Hepatocyte (in vitro differentiated cells): ENCODE results near the gene LHFPL3. TPM values are rescaled to one million over a fixed set of nuclear protein-coding genes. Genes with fewer than 3 reads are reported as not detected.

Experiments used
- DNase-seq: peaks from one replicate; pipeline ENCODE4 v3.0.0-alpha.2; 2016; ENCODE audit warnings: low spot score
- H2AFZ ChIP-seq: fragments of 200-600 bp; sonication (generic); 2 replicates; pipeline ENCODE4 v1.6.0; 2016; ENCODE audit warnings: antibody characterized with exemption, mild to moderate bottlenecking
- H3K27ac ChIP-seq: fragments of 200-600 bp; sonication (generic); 2 replicates; pipeline ENCODE4 v1.5.1; 2016; ENCODE audit warnings: mild to moderate bottlenecking
- H3K27me3 ChIP-seq: fragments of 200-600 bp; sonication (generic); 2 replicates; pipeline ENCODE4 v1.6.1; 2016
- H3K36me3 ChIP-seq: fragments of 200-600 bp; sonication (generic); replicated peaks from 2 replicates; pipeline ENCODE4 v1.5.1; 2016; ENCODE audit warnings: low read depth; ENCODE audit not compliant: insufficient read depth
- H3K4me1 ChIP-seq: fragments of 200-600 bp; sonication (generic); 2 replicates; pipeline ENCODE4 v1.5.1; 2016; ENCODE audit warnings: mild to moderate bottlenecking, moderate library complexity; ENCODE audit not compliant: insufficient read depth
- H3K4me2 ChIP-seq: fragments of 200-600 bp; sonication (generic); 2 replicates; pipeline ENCODE4 v1.6.0; 2016
- H3K4me3 ChIP-seq: fragments of 200-600 bp; sonication (generic); 2 replicates; pipeline ENCODE4 v1.5.1; 2016; ENCODE audit warnings: mild to moderate bottlenecking
- H3K79me2 ChIP-seq: fragments of 200-600 bp; sonication (generic); 2 replicates; pipeline ENCODE4 v1.6.0; 2017; ENCODE audit warnings: mild to moderate bottlenecking
- H3K9me2 ChIP-seq: fragments of 200-600 bp; sonication (generic); replicated peaks from 2 replicates; pipeline ENCODE4 v1.6.0; 2017; ENCODE audit warnings: mild to moderate bottlenecking; ENCODE audit not compliant: insufficient read depth
- H3K9me3 ChIP-seq: fragments of 200-600 bp; sonication (generic); 2 replicates; pipeline ENCODE4 v1.5.1; 2016; ENCODE audit warnings: low read depth, mild to moderate bottlenecking
- H4K20me1 ChIP-seq: fragments of 200-600 bp; sonication (generic); 2 replicates; pipeline ENCODE4 v1.6.0; 2016; ENCODE audit warnings: mild to moderate bottlenecking; ENCODE audit not compliant: insufficient read depth, poor library complexity, severe bottlenecking
- EZH2 ChIP-seq: fragments of 200-600 bp; sonication (generic); IDR thresholded peaks from 2 replicates; pipeline ENCODE4 v1.6.1; 2016; ENCODE audit warnings: antibody characterized with exemption, mild to moderate bottlenecking, borderline replicate concordance
- EZH2phosphoT487 ChIP-seq: fragments of 200-600 bp; sonication (generic); IDR thresholded peaks from one replicate; pipeline ENCODE4 v1.6.1; 2018; ENCODE audit warnings: antibody characterized with exemption, mild to moderate bottlenecking, low read depth, moderate library complexity; ENCODE audit not compliant: unreplicated experiment, severe bottlenecking
- WGBS: methylation state at CpG from one replicate; pipeline ENCODE4 v1.1.6; 2016; ENCODE audit warnings: low lambda C conversion rate; ENCODE audit errors: missing lambda C conversion rate; 5-methylcytosine and 5-hydroxymethylcytosine counted together
- polyA plus RNA-seq: library from polyadenylated mRNA; unstranded; fragments of >200 nt; fragmentation: Nextera tagmentation; extraction: Ambion mirVana; gene quantifications from 2 replicates; pipeline ENCODE4 v1.2.1, GENCODE V29; 2016
- total RNA-seq: library from RNA; depleted of rRNA; stranded (reverse); fragments of >200 nt; gene quantifications from 2 replicates; pipeline ENCODE4 v1.2.3, GENCODE V29; 2014
- TF ChIP-seq, protein P1 (sequence below): fragments of 200-600 bp; sonication (generic); IDR thresholded peaks from 2 replicates; pipeline ENCODE4 v1.5.1; 2016; ENCODE audit warnings: antibody characterized with exemption, mild to moderate bottlenecking; ENCODE audit not compliant: poor library complexity

The LHFPL3 gene
- total and polyA plus RNA-seq, 2 experiments from 2014 or later: not detected

DNA sequence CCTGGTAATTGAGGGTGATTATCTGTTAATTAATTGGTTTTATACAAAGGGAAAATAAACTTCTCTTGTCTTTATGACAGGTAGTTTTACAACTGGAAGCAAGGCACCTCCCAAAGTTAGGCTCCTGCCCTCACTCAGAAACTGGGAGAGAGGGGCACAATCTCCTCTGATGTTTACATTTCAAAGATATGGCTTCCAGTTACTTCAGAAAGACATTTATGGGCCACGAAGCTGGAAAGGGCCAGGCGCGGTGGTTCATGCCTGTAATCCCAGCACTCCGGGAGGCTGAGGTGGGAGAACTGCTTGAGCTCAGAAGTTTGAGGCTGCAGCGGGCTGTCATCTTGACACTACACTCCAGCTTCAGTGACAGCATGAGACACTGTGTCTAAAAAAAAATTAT, 570.0 kb downstream of the LHFPL3 start:
- H3K4me3 ChIP-seq: no peak overlapping the region
- no peaks in the 10 kb centered on the region for H3K9me2 ChIP-seq
- TF ChIP-seq EZH2phosphoT487: no peak
- TF ChIP-seq, protein P1, sequence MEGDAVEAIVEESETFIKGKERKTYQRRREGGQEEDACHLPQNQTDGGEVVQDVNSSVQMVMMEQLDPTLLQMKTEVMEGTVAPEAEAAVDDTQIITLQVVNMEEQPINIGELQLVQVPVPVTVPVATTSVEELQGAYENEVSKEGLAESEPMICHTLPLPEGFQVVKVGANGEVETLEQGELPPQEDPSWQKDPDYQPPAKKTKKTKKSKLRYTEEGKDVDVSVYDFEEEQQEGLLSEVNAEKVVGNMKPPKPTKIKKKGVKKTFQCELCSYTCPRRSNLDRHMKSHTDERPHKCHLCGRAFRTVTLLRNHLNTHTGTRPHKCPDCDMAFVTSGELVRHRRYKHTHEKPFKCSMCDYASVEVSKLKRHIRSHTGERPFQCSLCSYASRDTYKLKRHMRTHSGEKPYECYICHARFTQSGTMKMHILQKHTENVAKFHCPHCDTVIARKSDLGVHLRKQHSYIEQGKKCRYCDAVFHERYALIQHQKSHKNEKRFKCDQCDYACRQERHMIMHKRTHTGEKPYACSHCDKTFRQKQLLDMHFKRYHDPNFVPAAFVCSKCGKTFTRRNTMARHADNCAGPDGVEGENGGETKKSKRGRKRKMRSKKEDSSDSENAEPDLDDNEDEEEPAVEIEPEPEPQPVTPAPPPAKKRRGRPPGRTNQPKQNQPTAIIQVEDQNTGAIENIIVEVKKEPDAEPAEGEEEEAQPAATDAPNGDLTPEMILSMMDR: no peak
- no peak for TF ChIP-seq EZH2
- no peaks in the 10 kb centered on the region for H3K79me2 ChIP-seq
- no peak overlapping the region for H2AFZ ChIP-seq
- H3K4me2 ChIP-seq: no peak overlapping the region
- DNase-seq: no peak
- no peaks in the 10 kb centered on the region for H3K4me1 ChIP-seq
- H3K9me3 ChIP-seq: no peaks in the 10 kb centered on the region
- 37% methylated on average over 5 of the region's 5 CpGs for WGBS
- H3K27ac ChIP-seq: no peak overlapping the region
- no peaks in the 10 kb centered on the region for H4K20me1 ChIP-seq
- H3K27me3 ChIP-seq: no peaks in the 10 kb centered on the region
- no peaks in the 10 kb centered on the region for H3K36me3 ChIP-seq

DNA sequence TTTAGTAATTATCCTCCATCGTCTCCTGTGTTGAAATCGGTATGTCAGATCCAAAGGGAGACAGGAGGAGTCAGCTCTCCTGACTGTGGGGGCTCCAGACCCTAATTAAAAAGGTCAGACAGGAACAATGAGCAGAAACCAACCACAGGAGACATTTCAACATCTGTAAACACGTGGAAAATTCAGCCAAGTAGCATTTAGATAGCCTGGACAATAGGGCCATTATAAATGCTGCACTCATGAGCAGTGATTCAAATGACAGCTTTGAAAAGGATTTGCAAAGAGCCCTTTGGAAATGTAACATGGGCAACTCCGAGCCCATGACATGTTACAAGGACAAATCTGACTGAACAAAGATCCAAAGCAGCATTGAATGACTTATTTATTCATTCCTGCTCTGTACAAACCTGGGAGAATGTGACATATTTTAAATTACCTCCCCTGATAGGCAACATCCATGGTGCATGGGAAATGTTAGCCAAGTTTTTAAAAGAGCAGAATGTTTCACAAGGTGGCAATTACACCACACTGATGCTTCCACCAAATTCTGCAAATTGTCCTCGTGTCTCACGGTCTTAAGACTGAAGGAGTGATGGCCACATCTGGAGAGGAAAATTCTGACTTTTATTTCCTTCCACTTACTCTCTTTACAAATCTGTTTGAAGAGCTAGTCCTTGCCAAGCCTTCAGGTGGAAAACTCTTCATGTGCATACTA, 572.3 kb downstream of the LHFPL3 start:
- TF ChIP-seq, protein P1: no peak
- TF ChIP-seq EZH2 (no peak), EZH2phosphoT487 (no peak)
- no peaks in the 10 kb centered on the region for H3K79me2 ChIP-seq
- no peak overlapping the region for H2AFZ ChIP-seq
- H3K4me1 ChIP-seq: no peaks in the 10 kb centered on the region
- no peak overlapping the region for H3K4me2 ChIP-seq
- H3K27me3 ChIP-seq: no peaks in the 10 kb centered on the region
- H3K36me3 ChIP-seq: no peaks in the 10 kb centered on the region
- H4K20me1 ChIP-seq: no peaks in the 10 kb centered on the region
- DNase-seq: no peak
- no peak overlapping the region for H3K27ac ChIP-seq
- no peak overlapping the region for H3K4me3 ChIP-seq
- H3K9me3 ChIP-seq: no peaks in the 10 kb centered on the region
- 57% methylated on average over 6 of the region's 6 CpGs for WGBS
- no peaks in the 10 kb centered on the region for H3K9me2 ChIP-seq

DNA sequence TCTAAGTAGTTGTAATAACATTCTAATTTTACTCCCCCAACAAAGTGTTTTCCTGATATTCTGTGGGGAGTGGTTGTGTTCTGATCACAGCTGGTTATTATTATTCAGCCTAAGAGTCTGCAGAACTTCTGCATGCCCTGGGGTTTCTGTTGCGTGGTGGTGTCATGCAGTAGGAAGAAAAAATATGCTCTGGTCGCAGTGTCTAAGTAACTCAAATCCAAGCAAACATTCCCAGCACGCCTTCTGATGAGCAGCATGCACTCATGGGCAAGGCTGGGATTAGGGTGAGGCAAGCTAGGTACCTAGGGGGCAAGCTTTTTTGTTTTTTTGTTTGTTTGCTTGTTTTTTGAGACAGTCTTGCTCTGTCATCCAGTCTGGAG, 572.8 kb downstream of the LHFPL3 start:
- Histone ChIP-seq H3K4me1 (no peaks in the 10 kb centered on the region), H3K4me2 (no peak overlapping the region), H3K27me3 (no peaks in the 10 kb centered on the region), H3K9me2 (no peaks in the 10 kb centered on the region), H3K79me2 (no peaks in the 10 kb centered on the region), H3K36me3 (no peaks in the 10 kb centered on the region), H3K4me3 (no peak overlapping the region), H2AFZ (no peak overlapping the region), H3K9me3 (no peaks in the 10 kb centered on the region), H3K27ac (no peak overlapping the region), H4K20me1 (no peaks in the 10 kb centered on the region)
- TF ChIP-seq EZH2: no peak
- TF ChIP-seq, protein P1: no peak
- TF ChIP-seq EZH2phosphoT487: no peak
- WGBS: 70% methylated on average over 3 of the region's 3 CpGs
- DNase-seq: no peak

DNA sequence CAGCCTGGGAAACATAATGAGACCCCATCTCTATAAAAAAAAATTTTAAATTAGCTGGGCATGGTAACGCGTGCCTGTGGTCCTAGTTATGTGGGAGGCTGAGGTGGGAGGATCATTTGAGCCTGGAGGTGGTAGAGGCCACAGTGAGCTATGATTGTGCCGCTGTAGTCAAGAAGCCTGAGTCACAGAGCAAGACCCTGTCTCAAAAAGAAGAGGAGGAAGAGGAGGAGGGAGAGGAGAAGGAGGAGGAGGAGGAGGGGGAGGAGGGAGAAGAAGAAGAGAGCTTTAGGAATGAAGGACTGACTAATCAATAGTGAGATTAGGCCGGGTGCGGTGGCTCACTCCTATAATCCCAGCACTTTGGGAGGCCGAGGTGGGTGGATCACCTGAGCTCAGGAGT, 573.8 kb downstream of the LHFPL3 start:
- WGBS: 93% methylated on average over 6 of the region's 6 CpGs
- Histone ChIP-seq H3K4me3 (no peak overlapping the region), H3K9me2 (no peaks in the 10 kb centered on the region), H3K27me3 (no peaks in the 10 kb centered on the region), H3K4me2 (no peak overlapping the region), H3K4me1 (no peaks in the 10 kb centered on the region), H3K9me3 (no peaks in the 10 kb centered on the region), H3K36me3 (no peaks in the 10 kb centered on the region), H3K79me2 (no peaks in the 10 kb centered on the region), H3K27ac (no peak overlapping the region), H4K20me1 (no peaks in the 10 kb centered on the region), H2AFZ (no peak overlapping the region)
- DNase-seq: no peak
- no peak for TF ChIP-seq EZH2
- TF ChIP-seq, protein P1: no peak
- no peak for TF ChIP-seq EZH2phosphoT487
